PFSK-1 (cell line): ENCODE data around the gene OS9.

ENCODE experiments used
- FOXP2 ChIP-seq: optimal IDR thresholded peaks from 2 replicates; pipeline ENCODE3; 2011; ENCODE audit warnings: borderline replicate concordance, control low read depth, inconsistent platforms; ENCODE audit not compliant: insufficient read depth; ENCODE audit errors: extremely low read length, extremely low read depth
- POLR2AphosphoS5 ChIP-seq: IDR thresholded peaks from 2 replicates; pipeline ENCODE4 v1.6.1; 2012; ENCODE audit warnings: low read depth, mild to moderate bottlenecking, control low read depth, low read length, moderate library complexity
- REST ChIP-seq, 2 experiments: IDR thresholded peaks; 2 replicates each; pipeline versions ENCODE4 v1.6.1 to v1.8.0; 2011 to 2012; ENCODE audit warnings: low read depth in 2 of 2, low read length in 2 of 2, control low read depth in 1 of 2, inconsistent platforms in 1 of 2, mild to moderate bottlenecking in 1 of 2, moderate library complexity in 1 of 2; ENCODE audit not compliant: insufficient read depth in 1 of 2
- SIN3A ChIP-seq: IDR thresholded peaks from 2 replicates; pipeline ENCODE4 v1.6.1; 2012; ENCODE audit warnings: mild to moderate bottlenecking, low read length, moderate library complexity, borderline replicate concordance; ENCODE audit not compliant: insufficient read depth
- TAF1 ChIP-seq: IDR thresholded peaks from 2 replicates; pipeline ENCODE4 v1.6.1; 2012; ENCODE audit warnings: low read length, control low read depth, borderline replicate concordance; ENCODE audit not compliant: insufficient read depth

Gene OS9

GRCh38 chr12:57767876-57768275, 73.9 kb downstream of the OS9 start:
- TF ChIP-seq POLR2AphosphoS5, result no peak
- no peak for TF ChIP-seq SIN3A
- TF ChIP-seq TAF1, result no peak
- TF ChIP-seq FOXP2, result no peak
- no peak for TF ChIP-seq REST (IDR thresholded peaks at IDR 0.05; ENCODE audit: insufficient read depth in 1 of 2, low read depth in 2 of 2, low read length in 2 of 2)

- TF ChIP-seq TAF1 (no peak), SIN3A (no peak), REST (IDR thresholded peaks at IDR 0.05; ENCODE audit: insufficient read depth in 1 of 2, low read depth in 2 of 2, low read length in 2 of 2) (no peak), POLR2AphosphoS5 (no peak), FOXP2 (no peak)
These were observed 75.7 kb downstream of the OS9 start for GRCh38 chr12:57769594-57769993.

GRCh38 chr12:57770734-57771133, 76.8 kb downstream of the OS9 start:
- TF ChIP-seq FOXP2 (no peak), REST (IDR thresholded peaks at IDR 0.05; ENCODE audit: insufficient read depth in 1 of 2, low read depth in 2 of 2, low read length in 2 of 2) (no peak), TAF1 (no peak), POLR2AphosphoS5 (no peak), SIN3A (no peak)
